Stomach smooth muscle (tissue), 2 donors: ENCODE data around the gene SACM1L.
A peak's percentile ranks its signal among the peaks of the same experiment; 100 is the strongest.

Experiments used
- H3K27ac ChIP-seq: one replicate; pipeline ENCODE4 v1.7.0; 2013; ENCODE audit warnings: mild to moderate bottlenecking, low read length, inconsistent platforms
- H3K27me3 ChIP-seq, 2 donors: one replicate each; pipeline ENCODE4 v1.7.0; 2013; ENCODE audit warnings: low read length in 2 of 2; ENCODE audit not compliant: insufficient read depth in 2 of 2, control insufficient read depth in 1 of 2
- H3K36me3 ChIP-seq, 2 donors: one replicate each; pipeline ENCODE4 v1.7.0; 2013; ENCODE audit warnings: low read length in 2 of 2; ENCODE audit not compliant: control insufficient read depth in 2 of 2, insufficient read depth in 2 of 2
- H3K4me1 ChIP-seq: one replicate; pipeline ENCODE4 v1.7.0; 2013; ENCODE audit warnings: low read length; ENCODE audit not compliant: control insufficient read depth, insufficient read depth
- H3K4me3 ChIP-seq, 2 donors: one replicate each; pipeline ENCODE4 v1.7.0; 2013; ENCODE audit warnings: low read length in 2 of 2
- H3K9ac ChIP-seq, 2 donors: one replicate each; pipeline ENCODE4 v1.7.0; 2013; ENCODE audit warnings: low read length in 2 of 2, mild to moderate bottlenecking in 1 of 2
- H3K9me3 ChIP-seq, 2 donors: one replicate each; pipeline ENCODE4 v1.7.0; 2013; ENCODE audit warnings: low read length in 2 of 2; ENCODE audit not compliant: control insufficient read depth in 2 of 2
- donor health status: healthy.
- donor health status: Pancreatic carcinoma.

The SACM1L gene

DNA sequence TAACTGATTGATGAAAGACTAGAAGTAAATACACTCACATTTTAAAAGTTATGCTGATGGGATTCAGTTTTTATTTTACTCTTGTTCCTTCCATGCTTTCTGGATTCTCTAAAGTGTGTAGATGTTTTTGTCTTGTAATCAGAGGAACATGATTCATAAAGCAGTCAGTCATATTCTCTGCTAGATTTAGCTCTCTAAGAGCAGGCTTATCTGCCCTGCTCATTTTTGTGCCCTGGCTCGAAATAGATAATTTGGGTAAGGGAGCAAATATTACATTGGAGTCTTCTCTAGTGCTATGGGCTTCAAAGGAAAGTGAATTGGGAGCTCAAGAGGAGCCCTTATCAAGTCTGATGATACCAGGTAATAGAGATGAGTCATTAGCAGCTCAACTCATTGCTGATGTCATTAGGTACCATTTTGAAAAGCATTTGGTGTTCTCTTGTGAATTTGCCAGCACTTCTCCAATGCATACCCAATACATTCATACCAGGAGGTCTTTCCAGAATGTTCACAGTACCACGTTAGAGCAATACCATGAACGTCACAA, 27.7 kb downstream of the SACM1L start:
- Histone ChIP-seq H3K36me3 (peaks cover 9 to 19% of the 10 kb centered on the region in 2 donors), H3K9ac (no peak overlapping the region), H3K4me1 (no peaks in the 10 kb centered on the region), H3K9me3 (no peaks in the 10 kb centered on the region), H3K27me3 (no peaks in the 10 kb centered on the region), H3K27ac (no peak overlapping the region), H3K4me3 (no peak overlapping the region)

DNA sequence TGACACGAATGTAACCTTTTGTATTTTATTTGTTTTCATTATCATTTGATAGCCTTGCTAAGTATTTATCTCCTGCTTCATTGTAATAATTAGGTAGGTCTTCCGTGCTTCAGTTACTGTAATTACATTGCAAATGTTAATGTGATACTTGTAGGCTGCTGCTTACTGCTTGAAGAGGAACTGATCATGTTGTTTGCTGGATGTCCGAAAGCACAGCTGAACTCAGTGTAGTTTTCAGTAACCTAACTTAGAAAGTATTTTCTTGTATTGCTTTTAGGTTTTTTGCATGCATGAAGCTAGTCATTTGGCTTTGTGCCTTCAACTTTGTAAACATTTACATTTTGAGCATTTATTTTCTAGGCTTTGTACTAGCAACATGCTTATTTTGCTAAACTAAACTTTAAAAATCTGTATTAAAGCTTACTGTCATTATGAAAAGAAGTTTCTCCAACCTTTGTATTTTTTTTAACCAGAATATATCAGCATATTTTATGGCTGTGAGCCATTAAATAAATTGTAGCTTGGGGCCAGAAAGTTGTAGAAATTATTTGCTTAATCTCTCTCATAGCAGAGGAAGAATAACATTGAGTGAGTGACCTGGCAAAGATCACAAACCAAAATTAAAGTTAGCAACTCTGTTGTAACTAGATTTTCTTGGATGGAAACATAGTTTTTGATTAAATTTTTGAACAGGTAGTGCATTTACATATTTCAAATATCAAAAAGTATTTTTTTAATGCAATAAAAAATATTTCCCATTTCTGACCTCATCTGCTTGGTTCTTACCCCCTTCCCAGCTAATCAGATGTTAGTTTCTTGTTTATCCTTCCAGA, 30.7 kb downstream of the SACM1L start:
- H3K9me3 ChIP-seq = no peaks in the 10 kb centered on the region
- no peaks in the 10 kb centered on the region for H3K4me1 ChIP-seq
- no peak overlapping the region for H3K9ac ChIP-seq
- H3K4me3 ChIP-seq = peak overlapping the region in 1 of 2 donors; percentile 37
- H3K27me3 ChIP-seq = no peaks in the 10 kb centered on the region
- no peak overlapping the region for H3K27ac ChIP-seq
- H3K36me3 ChIP-seq = peaks cover 15 to 17% of the 10 kb centered on the region in 2 donors

DNA sequence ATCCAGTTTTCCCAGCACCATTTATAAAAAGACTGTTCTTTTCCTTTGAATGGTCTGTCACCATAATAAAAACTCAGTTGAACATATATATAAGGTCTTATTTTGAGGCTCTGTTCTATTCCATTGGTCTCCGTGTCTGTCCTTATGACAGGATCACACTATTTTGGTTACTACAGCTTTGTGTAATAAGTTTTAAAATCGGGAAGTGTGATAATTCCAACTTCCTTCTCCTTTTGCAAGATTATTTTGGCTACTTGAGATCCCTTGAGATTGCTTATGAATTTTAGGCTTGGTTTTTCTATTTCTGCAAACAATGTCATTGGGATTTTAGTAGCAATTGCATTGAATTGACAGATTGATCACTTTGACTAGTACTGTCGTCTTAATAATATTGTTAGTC, 35.7 kb downstream of the SACM1L start:
- peaks cover 11 to 15% of the 10 kb centered on the region in 2 donors for H3K36me3 ChIP-seq

DNA sequence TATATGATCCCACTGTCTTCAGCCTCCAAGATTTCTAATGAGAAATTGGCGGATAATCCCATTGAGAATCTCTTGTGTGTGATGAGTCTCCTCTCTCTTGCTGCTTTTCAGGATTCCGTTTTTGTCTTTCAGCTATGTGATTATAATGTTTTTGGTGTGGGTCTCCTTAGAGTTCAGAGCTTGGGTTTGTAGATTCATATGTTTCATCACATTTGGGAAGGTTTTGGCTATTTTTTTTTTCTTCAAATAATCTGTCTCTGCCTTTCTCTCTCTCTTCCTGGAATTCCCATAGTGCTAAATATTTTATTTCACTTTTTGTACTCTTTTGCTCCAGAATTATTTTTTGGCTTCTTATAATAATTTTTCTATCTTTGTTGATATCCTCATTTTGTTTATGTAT, 40.4 kb downstream of the SACM1L start:
- no peaks in the 10 kb centered on the region for H3K27me3 ChIP-seq
- H3K4me3 ChIP-seq = no peak overlapping the region
- no peak overlapping the region for H3K9ac ChIP-seq
- H3K27ac ChIP-seq = no peak overlapping the region
- H3K4me1 ChIP-seq = no peaks in the 10 kb centered on the region
- peaks cover 10 to 15% of the 10 kb centered on the region in 2 donors for H3K36me3 ChIP-seq
- H3K9me3 ChIP-seq = no peaks in the 10 kb centered on the region

More for the DNA sequence above, 35.7 kb downstream of the SACM1L start:
- H3K9ac ChIP-seq = no peak overlapping the region
- no peak overlapping the region for H3K27ac ChIP-seq
- H3K4me1 ChIP-seq = no peaks in the 10 kb centered on the region
- no peaks in the 10 kb centered on the region for H3K9me3 ChIP-seq
- no peaks in the 10 kb centered on the region for H3K27me3 ChIP-seq
- no peak overlapping the region for H3K4me3 ChIP-seq

DNA sequence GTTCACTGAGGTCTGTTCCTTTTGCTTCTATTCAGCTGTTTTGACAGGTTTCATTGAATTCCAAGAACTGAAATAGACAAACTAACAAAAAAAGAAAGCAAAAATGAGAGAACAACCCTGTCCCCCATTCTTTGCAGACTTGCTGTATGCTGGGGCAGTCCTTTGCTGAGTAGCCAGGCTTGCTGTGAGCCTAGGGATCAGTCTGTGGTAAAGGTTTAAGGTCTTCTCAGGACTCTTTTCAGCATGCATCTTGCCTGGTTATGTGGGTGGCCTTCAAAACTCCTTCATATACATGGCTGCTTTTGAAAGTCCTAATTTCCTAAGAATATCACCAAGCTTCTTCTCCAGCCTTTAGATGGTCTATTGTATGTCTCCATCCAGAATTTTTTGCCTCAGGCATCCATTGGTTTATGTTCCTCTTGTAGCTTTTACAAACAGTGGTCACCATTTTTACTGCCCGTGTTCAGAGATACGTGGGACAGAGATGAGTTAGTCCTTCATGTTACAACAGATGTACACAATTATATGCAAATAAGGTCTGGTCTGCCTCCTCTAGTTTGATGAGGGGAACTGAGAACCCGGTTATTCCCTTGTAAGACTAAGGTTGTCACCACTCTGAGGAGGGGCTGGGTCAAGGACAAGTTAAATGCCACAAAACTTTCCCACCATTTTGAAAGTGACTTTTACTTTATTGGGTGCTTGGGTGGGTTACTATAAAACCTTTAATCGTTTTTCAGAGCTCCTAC, 41.4 kb downstream of the SACM1L start:
- Histone ChIP-seq H3K27ac (no peak overlapping the region), H3K9ac (no peak overlapping the region), H3K4me1 (no peaks in the 10 kb centered on the region), H3K27me3 (no peaks in the 10 kb centered on the region), H3K4me3 (no peak overlapping the region), H3K9me3 (no peaks in the 10 kb centered on the region), H3K36me3 (peaks cover 14 to 15% of the 10 kb centered on the region in 2 donors)

DNA sequence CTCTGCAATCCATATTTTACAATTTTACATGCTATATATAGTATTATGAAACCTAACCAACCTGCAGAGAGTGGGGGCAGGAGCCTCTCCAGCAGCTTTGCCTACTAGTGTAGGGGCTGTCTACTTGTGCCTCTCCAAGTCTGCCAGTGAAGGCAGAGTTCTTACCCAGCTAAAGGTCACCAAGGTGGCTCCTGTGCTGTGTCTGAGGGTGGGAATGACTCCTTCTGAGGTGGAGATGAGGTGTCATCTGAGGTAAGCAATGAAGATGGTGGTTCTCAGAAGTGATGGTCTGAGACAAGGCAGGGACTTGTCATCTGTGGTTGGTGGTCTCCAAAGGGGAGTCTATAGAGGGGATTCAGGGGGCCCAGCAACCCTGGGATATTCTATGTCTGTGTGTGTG, 47.5 kb downstream of the SACM1L start:
- no peaks in the 10 kb centered on the region for H3K9me3 ChIP-seq
- no peaks in the 10 kb centered on the region for H3K27me3 ChIP-seq
- H3K4me1 ChIP-seq = no peaks in the 10 kb centered on the region
- H3K4me3 ChIP-seq = no peak overlapping the region
- H3K9ac ChIP-seq = no peak overlapping the region
- no peak overlapping the region for H3K27ac ChIP-seq
- H3K36me3 ChIP-seq = peaks cover 49 to 51% of the 10 kb centered on the region in 2 donors

DNA sequence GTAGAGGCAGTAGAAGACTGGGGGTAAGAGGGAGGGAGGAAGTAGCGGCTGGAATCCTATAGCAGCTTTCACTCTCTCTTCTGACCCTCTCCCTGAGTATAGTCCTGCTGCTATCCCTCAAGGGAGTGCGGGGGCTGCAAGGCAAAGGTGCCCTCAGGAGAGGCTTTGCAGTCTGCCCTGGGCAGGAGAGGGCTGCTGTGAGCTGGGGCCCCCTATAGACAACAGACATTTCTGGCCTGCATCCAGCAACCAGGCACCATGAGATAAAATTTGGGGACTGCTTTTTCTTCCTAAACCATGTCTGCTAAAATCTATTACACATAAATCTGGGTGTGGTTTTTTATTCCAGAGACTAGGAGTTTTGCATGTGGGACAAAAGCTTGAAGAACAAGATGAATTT, 48.0 kb downstream of the SACM1L start:
- Histone ChIP-seq H3K4me1 (no peaks in the 10 kb centered on the region), H3K9ac (no peak overlapping the region), H3K36me3 (peaks cover 50 to 56% of the 10 kb centered on the region in 2 donors), H3K9me3 (no peaks in the 10 kb centered on the region), H3K4me3 (no peak overlapping the region), H3K27ac (no peak overlapping the region), H3K27me3 (no peaks in the 10 kb centered on the region)

DNA sequence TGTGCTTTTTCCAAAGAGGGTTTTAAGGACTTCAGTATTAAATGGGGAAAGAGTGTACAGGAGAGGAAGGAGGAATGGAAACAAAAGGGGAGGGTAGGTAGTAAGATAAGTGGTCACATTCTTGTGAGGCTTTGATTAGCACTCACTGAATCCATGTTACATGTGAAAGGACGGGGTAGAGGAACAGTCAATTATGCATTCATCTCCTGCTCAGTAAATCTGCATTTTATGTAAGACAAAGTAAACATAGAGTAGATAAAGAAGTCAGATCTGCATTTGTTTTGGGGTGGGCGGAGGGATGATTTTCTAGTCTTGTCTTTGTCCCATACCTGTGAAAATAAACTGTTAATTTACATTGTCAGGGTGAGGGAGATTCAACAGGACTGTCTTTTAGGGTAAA, 50.8 kb downstream of the SACM1L start:
- Histone ChIP-seq H3K27me3 (no peaks in the 10 kb centered on the region), H3K4me3 (no peak overlapping the region), H3K4me1 (no peaks in the 10 kb centered on the region), H3K27ac (no peak overlapping the region), H3K36me3 (peaks cover 49 to 55% of the 10 kb centered on the region in 2 donors), H3K9me3 (no peaks in the 10 kb centered on the region), H3K9ac (no peak overlapping the region)

DNA sequence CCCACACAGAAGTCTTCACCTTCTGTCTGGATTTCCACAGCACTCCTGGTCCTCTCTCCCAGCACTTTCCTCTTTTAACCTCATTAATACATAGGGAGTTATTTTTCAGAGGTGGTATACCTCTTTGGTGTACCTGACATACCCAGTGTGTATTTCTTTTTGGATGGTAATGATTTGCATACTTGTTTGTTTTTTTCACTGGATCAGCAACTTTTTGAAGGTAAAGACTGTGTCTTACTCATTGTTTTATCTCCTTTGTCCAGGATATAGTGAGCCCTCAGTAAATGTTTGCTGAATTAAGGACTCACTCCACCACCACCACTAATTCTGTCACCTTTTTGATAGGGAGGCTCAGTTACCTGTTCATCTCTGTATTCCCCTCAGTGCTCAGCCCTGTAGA, 52.1 kb downstream of the SACM1L start:
- no peak overlapping the region for H3K9ac ChIP-seq
- H3K27ac ChIP-seq = no peak overlapping the region
- no peak overlapping the region for H3K4me3 ChIP-seq
- H3K27me3 ChIP-seq = no peaks in the 10 kb centered on the region
- peaks cover 53 to 58% of the 10 kb centered on the region in 2 donors for H3K36me3 ChIP-seq
- H3K4me1 ChIP-seq = no peaks in the 10 kb centered on the region
- H3K9me3 ChIP-seq = no peaks in the 10 kb centered on the region

DNA sequence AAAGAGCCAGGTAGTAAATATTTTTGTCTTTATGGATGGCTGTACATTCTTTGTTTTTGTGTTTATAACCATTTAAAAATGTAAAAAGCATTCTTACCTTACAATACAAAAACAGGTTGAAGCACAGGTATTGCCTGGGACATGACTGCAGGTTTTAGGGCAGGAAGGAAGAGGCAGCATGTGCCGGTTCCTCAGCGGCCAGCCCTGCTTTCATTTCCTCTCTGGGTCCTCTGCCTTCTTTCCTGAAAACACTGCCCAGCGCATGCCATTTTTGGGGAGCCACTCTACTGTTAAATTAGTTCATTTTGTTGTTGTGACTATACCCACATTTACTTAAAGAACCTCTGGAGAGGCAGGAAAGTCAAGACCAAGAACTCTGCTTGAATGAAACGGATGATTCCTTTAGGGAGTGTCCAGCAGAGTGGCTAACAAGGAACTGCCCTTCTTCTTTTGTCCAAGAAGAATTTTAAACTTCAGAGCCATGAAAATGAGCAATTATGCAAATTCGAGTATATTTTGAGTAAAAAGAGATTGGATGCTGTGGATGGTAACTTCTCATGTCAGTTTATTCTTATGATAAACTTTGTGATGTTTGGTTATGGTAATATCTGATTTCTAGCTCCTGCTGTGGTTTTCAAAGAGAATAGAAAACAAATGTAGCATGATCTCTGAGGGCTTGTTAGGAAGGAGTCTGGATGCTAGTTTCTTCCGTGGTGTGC, 52.7 kb downstream of the SACM1L start:
- no peaks in the 10 kb centered on the region for H3K4me1 ChIP-seq
- no peak overlapping the region for H3K27ac ChIP-seq
- no peaks in the 10 kb centered on the region for H3K27me3 ChIP-seq
- H3K9me3 ChIP-seq = no peaks in the 10 kb centered on the region
- H3K36me3 ChIP-seq = peaks cover 54 to 56% of the 10 kb centered on the region in 2 donors
- H3K9ac ChIP-seq = no peak overlapping the region
- no peak overlapping the region for H3K4me3 ChIP-seq
